Measurements from ENCODE around the gene ZNF282.
"Not testable (repeated sequence)": the region's sequence is repeated elsewhere in the genome, so short reads cannot be mapped to it uniquely, and the experiment has no call there.

The ZNF282 gene

GRCh38 chr7:149261829-149262617 lies 66.7 kb downstream of the ZNF282 start, which contains the start of gene ZNF783:
TSS of gene ZNF783 (plus strand) at chr7:149262196. CDS start at chr7:149262334, 138 bp downstream.
- peak; percentile 52 for DNase-seq

- no peak for DNase-seq
Measured at GRCh38 chr7:149266451-149266850, 71.1 kb downstream of the ZNF282 start.

DNA sequence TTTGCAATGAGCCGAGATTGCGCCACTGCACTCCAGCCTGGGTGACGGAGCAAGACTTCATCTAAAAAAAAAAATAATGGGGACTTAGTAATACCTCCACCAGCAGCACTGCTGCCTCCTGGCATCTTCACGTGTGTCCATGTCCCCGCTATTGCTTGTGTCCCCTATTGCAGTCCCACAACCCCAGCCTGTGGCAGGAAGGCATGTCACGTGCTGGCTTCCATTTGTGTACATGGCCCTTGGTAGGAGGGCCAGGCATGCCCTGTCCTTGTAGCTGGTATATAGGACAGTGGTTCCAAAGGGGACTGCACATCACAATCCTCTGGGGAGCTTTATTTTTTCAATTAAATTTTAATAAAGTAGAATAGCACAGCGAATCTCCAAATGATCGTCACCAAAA lies 72.4 kb downstream of the ZNF282 start:
- no peak for DNase-seq

DNA sequence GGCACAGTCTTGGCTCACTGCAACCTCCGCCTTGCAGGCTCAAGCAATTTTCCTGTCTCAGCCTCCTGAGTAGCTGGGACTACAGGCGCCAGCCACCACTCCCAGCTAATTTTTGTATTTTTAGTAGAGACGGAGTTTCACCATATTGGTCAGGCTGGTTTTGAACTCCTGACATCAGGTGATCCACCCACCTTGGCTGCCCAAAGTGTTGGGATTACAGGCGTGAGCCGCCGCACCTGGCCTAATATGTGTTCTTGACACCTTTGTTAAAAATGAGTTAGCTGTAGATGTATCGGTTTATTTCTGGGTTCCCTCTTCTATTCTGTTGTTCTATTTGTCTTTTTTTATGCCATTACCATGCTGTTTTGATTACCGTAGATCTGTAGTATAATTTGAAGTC lies 79.1 kb downstream of the ZNF282 start:
- not testable (repeated sequence) for DNase-seq
